ENCODE results near the gene THAP7. TPM values are rescaled to one million over a fixed set of nuclear protein-coding genes. Genes with fewer than 3 reads are reported as not detected.

The THAP7 gene
- total RNA-seq, 4 donors from 2014 or later, result 33.9 to 57.0 (median 37.4) TPM

DNA sequence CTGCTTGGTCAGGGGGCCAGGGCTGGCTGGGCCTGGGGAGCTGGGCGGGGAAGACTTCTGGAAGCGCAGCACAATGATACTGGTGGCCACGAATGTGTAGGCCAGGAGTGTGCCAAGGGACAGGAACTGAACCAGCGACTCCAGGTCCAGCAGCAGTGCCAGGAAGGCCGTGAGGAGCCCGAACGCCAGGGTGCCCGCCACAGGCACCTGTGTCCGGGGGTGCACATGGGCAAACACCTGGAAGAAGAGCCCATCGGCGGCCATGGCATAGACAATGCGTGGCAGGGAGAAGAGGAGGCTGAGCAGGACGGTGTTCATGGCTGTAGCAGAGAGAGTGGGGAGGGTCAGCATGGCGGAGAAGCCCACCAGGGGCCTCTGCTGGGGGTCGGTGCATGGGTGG, 28.1 kb upstream of the THAP7 start:
- 89% methylated on average over 15 of the region's 15 CpGs for WGBS

GRCh38 chr22:21029486-21030025, 27.6 kb upstream of the THAP7 start:
- no peaks in the 10 kb centered on the region for H3K36me3 ChIP-seq
- peaks cover 24% of the 10 kb centered on the region for H3K4me1 ChIP-seq
- no peak for TF ChIP-seq POLR2A (IDR thresholded peaks at IDR 0.05)
- TF ChIP-seq EP300 (IDR thresholded peaks at IDR 0.05), result no peak
- TF ChIP-seq CTCF (IDR thresholded peaks at IDR 0.05), result no peak
- TF ChIP-seq POLR2AphosphoS5 (IDR thresholded peaks at IDR 0.05), result no peak
- no peak overlapping the region for H3K27ac ChIP-seq
- DNase-seq (ENCODE audit: low spot score in 2 of 2), result no peak
- peaks cover 35% of the 10 kb centered on the region for H3K27me3 ChIP-seq
- 72% methylated on average over 10 of the region's 12 CpGs for WGBS
- H3K9me3 ChIP-seq, result no peaks in the 10 kb centered on the region
- H3K4me3 ChIP-seq, result no peak overlapping the region

More for the DNA sequence above, 28.1 kb upstream of the THAP7 start:
- H3K27me3 ChIP-seq, result peaks cover 35% of the 10 kb centered on the region
- H3K4me3 ChIP-seq, result no peak overlapping the region
- no peaks in the 10 kb centered on the region for H3K36me3 ChIP-seq
- TF ChIP-seq POLR2A (IDR thresholded peaks at IDR 0.05) (no peak), CTCF (IDR thresholded peaks at IDR 0.05) (no peak), POLR2AphosphoS5 (IDR thresholded peaks at IDR 0.05) (no peak), EP300 (IDR thresholded peaks at IDR 0.05) (no peak)
- H3K27ac ChIP-seq, result no peak overlapping the region
- no peak for DNase-seq (ENCODE audit: low spot score in 2 of 2)
- no peaks in the 10 kb centered on the region for H3K9me3 ChIP-seq
- H3K4me1 ChIP-seq, result peaks cover 24% of the 10 kb centered on the region

GRCh38 chr22:21028277-21029251, 26.6 kb upstream of the THAP7 start:
- Histone ChIP-seq H3K27ac (no peak overlapping the region), H3K9me3 (no peaks in the 10 kb centered on the region), H3K4me1 (peaks cover 24% of the 10 kb centered on the region), H3K4me3 (no peak overlapping the region), H3K36me3 (no peaks in the 10 kb centered on the region), H3K27me3 (peaks cover 35% of the 10 kb centered on the region)
- no peak for DNase-seq (ENCODE audit: low spot score in 2 of 2)
- no peak for TF ChIP-seq CTCF (IDR thresholded peaks at IDR 0.05)
- no peak for TF ChIP-seq POLR2AphosphoS5 (IDR thresholded peaks at IDR 0.05)
- 87% methylated on average over 3 of the region's 13 CpGs for WGBS

DNA sequence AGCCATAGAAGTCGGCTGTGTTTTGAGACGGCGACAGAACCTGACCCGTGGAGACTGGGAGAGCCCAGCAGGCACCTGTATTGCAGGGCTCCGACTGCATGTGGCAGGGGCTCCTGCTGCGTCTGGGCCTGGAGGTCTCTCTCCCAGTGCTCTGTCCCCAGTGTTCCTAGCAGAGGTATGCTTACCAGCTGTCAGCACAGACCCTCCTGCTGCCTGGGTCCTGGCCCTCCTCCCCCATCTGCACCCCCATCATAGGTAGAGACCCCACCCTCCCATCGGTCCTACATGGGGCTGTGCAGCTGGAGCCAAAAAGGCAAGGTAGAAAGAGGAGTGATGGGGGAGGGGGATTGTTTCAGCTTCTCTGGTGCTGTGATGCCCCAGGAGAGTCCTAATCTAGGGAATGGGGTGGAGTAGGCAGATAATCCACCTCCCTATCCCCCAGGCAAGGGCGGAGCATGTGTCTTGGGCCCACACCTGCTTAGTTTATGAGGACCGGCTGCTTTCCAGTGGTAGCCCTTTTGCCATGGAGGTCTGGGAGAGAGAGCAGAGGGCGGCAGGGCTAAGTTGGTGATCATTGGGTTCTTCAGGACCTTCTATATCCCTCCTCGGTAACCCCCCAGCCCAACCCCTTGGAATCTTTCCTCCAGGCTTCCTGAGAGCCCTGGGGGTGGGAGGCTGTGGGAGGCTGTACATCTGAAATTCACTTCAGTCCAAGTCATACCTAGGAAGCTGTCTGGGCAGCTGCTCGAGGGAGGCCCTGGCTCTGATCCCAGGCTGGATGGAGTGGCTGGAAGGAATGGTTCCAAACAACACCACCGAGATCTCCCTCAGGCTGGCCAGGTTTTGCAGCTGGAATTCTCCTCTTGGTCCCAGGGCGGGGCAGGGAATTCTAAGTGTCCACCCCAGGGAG, 25.1 kb upstream of the THAP7 start:
- TF ChIP-seq POLR2AphosphoS5 (IDR thresholded peaks at IDR 0.05) (no peak), POLR2A (IDR thresholded peaks at IDR 0.05) (no peak), EP300 (IDR thresholded peaks at IDR 0.05) (no peak)
- H3K27ac ChIP-seq, result no peak overlapping the region
- H3K4me1 ChIP-seq, result peaks cover 18% of the 10 kb centered on the region
- H3K36me3 ChIP-seq, result no peaks in the 10 kb centered on the region
- H3K27me3 ChIP-seq, result peaks cover 28% of the 10 kb centered on the region
- DNase-seq (ENCODE audit: low spot score in 2 of 2), result no peak
- H3K4me3 ChIP-seq, result no peak overlapping the region
- WGBS, result 78% methylated on average over 7 of the region's 14 CpGs
- H3K9me3 ChIP-seq, result no peaks in the 10 kb centered on the region

All from suprapubic skin (tissue), 4 donors.